Measurements from ENCODE around the gene SLC6A19. TPM values are rescaled to one million over a fixed set of nuclear protein-coding genes. Genes with fewer than 3 reads are reported as not detected.

The SLC6A19 gene
- total RNA-seq, 4 donors from 2014 or later: 9.9 to 934 (median 516) TPM

DNA sequence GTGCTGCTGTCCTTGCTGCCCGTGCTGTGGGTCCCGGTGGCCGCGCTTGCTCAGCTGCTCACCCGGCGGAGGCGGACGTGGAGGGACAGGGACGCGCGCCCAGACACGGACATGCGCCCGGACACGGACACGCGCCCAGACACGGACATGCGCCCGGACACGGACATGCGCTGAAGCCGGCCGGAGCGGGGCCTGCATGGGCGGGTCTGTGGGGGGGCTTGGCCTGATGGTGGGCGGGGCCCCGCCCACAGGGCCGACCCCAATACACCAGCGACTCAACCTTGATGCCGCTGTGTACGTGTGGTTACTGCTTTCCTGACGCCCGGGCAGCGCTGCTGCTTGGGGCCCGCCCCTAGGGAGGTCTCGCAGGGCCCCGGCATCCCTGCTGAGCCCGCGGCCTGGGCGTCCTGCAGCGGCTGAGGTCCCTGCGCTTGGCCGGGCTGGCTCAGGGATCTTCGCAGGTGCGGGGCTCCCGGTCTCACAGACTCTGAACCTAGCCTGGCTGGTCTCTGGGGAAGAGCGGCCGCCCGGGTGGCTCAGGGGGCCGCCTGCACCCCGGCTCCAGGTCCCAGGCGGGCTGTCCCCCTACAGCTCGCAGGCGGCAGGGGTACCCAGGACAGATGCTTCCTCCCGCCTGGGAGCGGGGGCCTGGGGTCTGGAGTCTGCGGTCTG, 44.6 kb downstream of the SLC6A19 start:
- DNase-seq: no peak
- no peaks in the 10 kb centered on the region for H3K27me3 ChIP-seq

DNA sequence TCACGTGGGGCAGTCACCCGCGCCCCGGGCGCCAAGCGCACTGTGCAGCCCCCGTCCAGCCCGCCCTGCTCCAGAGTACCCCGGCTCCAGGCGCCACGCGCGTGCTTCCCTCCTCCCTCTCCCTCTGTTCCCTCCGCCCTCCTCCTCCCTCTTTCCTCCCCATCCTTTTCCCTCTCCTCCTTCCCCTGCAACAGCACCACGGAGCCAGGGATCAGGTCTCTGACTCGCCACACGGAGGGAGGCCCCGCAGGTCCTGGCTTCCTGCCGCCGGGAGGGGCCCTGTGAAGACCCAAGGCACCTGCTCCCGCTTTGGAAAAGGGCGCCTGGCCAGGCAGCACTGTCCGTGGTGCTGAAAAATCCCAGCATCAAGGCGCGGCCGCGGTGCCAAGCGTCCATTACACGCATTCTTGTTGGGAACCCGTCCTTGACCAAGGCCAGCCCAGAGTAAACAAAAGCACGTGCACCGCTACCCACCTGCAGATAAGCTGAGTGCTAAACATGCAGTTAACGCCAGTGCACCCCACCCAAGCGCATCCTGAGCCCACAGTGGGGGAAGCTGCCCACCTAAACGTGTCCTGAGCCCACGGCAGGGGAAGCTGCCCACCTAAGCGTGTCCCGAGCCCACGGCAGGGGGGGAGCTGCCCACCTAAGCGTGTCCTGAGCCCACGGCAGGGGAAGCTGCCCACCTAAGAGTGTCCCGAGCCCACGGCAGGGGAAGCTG, 45.5 kb downstream of the SLC6A19 start:
- H3K36me3 ChIP-seq: no peaks in the 10 kb centered on the region

More for the DNA sequence above, 44.6 kb downstream of the SLC6A19 start:
- no peak overlapping the region for H3K4me3 ChIP-seq
- H3K9me3 ChIP-seq: no peaks in the 10 kb centered on the region
- no peak overlapping the region for H3K27ac ChIP-seq
- no peaks in the 10 kb centered on the region for H3K36me3 ChIP-seq
- H3K4me1 ChIP-seq: peaks cover 0 to 14% (median under 1%) of the 10 kb centered on the region in 4 donors
- TF ChIP-seq POLR2A (IDR thresholded peaks at IDR 0.05): no peak
- TF ChIP-seq, protein P1, sequence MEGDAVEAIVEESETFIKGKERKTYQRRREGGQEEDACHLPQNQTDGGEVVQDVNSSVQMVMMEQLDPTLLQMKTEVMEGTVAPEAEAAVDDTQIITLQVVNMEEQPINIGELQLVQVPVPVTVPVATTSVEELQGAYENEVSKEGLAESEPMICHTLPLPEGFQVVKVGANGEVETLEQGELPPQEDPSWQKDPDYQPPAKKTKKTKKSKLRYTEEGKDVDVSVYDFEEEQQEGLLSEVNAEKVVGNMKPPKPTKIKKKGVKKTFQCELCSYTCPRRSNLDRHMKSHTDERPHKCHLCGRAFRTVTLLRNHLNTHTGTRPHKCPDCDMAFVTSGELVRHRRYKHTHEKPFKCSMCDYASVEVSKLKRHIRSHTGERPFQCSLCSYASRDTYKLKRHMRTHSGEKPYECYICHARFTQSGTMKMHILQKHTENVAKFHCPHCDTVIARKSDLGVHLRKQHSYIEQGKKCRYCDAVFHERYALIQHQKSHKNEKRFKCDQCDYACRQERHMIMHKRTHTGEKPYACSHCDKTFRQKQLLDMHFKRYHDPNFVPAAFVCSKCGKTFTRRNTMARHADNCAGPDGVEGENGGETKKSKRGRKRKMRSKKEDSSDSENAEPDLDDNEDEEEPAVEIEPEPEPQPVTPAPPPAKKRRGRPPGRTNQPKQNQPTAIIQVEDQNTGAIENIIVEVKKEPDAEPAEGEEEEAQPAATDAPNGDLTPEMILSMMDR (IDR thresholded peaks at IDR 0.05): no peak

DNA sequence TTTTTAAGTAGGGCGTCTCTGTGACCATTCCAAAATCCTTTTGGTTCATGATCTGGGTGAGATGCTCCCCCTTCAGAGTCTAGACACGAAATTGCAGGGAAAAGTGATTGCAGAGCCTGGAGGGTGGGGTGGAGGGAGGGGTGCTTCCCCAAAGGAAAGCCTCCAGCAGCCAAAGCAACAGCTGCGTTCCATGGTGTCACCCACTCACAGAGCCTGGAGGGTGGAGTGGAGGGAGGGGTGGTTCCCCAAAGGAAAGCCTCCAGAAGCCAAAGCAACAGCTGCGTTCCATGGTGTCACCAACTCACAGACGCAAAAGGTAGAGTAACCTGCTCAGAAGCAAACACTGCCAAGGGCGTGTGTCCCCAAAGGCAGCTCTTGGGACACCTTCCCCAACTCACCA, 46.4 kb downstream of the SLC6A19 start:
- Histone ChIP-seq H3K36me3 (no peaks in the 10 kb centered on the region), H3K27ac (no peak overlapping the region), H3K9me3 (no peaks in the 10 kb centered on the region), H3K27me3 (no peaks in the 10 kb centered on the region), H3K4me3 (no peak overlapping the region), H3K4me1 (peaks cover 0 to 17% (median 1%) of the 10 kb centered on the region in 4 donors)
- TF ChIP-seq, protein P1 (IDR thresholded peaks at IDR 0.05): no peak
- no peak for TF ChIP-seq POLR2A (IDR thresholded peaks at IDR 0.05)
- no peak for DNase-seq

More for the DNA sequence above, 45.5 kb downstream of the SLC6A19 start:
- H3K27me3 ChIP-seq: no peaks in the 10 kb centered on the region
- H3K27ac ChIP-seq: no peak overlapping the region
- TF ChIP-seq POLR2A (IDR thresholded peaks at IDR 0.05): no peak
- TF ChIP-seq, protein P1 (IDR thresholded peaks at IDR 0.05): no peak
- no peak overlapping the region for H3K4me3 ChIP-seq
- peaks cover 0 to 17% (median 1%) of the 10 kb centered on the region in 4 donors for H3K4me1 ChIP-seq
- peak in 2 of 3 donors; percentile 70 to 72 for DNase-seq
- H3K9me3 ChIP-seq: no peaks in the 10 kb centered on the region

DNA sequence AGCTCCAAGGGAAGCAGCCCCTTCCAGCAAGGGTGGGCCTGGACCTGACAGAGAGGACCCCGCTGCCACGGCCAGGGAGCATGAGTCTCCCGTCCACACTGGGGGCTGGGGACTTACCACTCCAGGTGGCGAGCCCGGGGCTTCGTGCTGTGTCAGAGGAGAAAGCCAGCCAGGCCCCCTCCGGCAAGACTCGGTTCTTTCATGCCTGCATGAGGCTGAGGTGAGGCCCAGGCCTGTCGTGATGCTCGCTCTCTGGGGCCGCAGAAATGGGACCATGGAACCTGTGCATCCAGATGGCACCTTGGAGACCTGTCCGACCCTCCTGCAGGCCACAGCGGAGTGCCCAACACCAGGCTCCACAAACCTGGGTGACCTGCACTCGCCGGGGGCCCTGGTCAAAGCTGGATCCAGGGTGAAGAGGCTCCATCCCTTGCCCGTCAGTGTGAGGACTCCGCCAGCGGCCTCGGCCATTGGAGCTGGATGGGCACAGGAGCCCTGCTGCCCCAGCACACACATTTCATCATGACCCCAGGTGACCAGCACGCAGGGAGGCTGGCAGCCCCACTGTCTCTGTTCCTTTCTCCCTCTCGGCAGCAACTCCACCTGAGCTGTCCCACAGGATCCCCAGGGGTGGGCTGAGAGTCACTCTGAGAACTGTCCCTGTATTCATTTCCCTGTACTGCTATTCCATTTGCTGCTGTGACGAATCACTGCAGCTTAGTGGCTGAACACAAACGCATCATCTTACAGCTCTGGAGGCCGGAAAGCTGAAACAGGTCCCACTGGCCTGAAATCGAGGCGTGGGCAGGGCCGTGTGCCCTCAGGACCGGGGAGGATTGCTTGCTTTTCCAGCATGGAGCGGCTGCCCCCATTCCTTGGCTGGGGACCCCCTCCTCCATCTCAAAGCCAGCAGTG, 48.2 kb downstream of the SLC6A19 start:
- Histone ChIP-seq H3K9me3 (no peaks in the 10 kb centered on the region), H3K27me3 (no peaks in the 10 kb centered on the region), H3K27ac (no peak overlapping the region), H3K36me3 (no peaks in the 10 kb centered on the region), H3K4me3 (no peak overlapping the region), H3K4me1 (peaks cover 0 to 17% (median 1%) of the 10 kb centered on the region in 4 donors)
- no peak for TF ChIP-seq POLR2A (IDR thresholded peaks at IDR 0.05)
- TF ChIP-seq, protein P1 (IDR thresholded peaks at IDR 0.05): no peak
- no peak for DNase-seq

Measured in Peyer's patch (tissue), 4 donors.